Measurements from ENCODE around the gene IP6K3. TPM values are rescaled to one million over a fixed set of nuclear protein-coding genes. Genes with fewer than 3 reads are reported as not detected.
A peak's percentile ranks its signal among the peaks of the same experiment; 100 is the strongest.

Gene IP6K3
- total RNA-seq, 1 experiment from 2014 or later = not detected

DNA sequence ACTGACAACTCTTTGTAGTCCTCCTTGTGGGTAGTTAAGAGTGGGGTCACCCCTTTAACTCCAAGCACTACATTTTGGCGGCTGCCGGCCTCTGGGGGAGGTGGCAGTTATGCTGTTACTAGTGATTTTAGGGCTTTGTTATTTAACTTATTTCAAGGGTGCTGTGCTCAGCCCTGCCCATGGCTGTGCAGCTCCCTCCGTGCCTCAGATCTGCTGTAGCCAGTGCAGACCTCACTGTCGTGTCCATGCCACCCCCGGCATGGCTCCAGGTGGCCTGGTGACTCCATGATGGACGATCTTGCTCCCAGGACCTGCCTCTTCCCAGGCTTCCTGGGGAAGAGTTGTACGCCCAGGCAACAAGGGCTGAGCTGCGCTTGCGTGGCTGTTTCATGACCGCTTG, 50.6 kb downstream of the IP6K3 start:
- POLR2A ChIA-PET (ENCODE audit: low non-redundant PET) = no interaction called here
- Histone ChIP-seq H3K9me3 (ENCODE audit: low read depth, low read length, poor library complexity, severe bottlenecking) (no peaks in the 10 kb centered on the region), H3K27me3 (replicated peaks; ENCODE audit: insufficient read depth, low read depth, low read length, poor library complexity) (no peaks in the 10 kb centered on the region), H3K4me3 (ENCODE audit: low read depth, low read length, poor library complexity, severe bottlenecking) (no peak overlapping the region), H3K36me3 (ENCODE audit: insufficient read depth, low read length, poor library complexity, severe bottlenecking) (peaks cover 59% of the 10 kb centered on the region), H3K4me1 (ENCODE audit: insufficient read depth, low read length, poor library complexity, severe bottlenecking) (peaks cover 64% of the 10 kb centered on the region), H3K27ac (ENCODE audit: low read depth, low read length, poor library complexity, severe bottlenecking) (peak overlapping the region; percentile 89)
- CTCF ChIA-PET = no interaction called here
- DNase-seq (ENCODE audit: low spot score) = no peak
- BruUV-seq (replicated peaks) = TSS peak; percentile 56
- intact Hi-C loops (cut with micrococcal nuclease; ENCODE audit: unreplicated experiment) = loop anchor here (2.0 kb wide), 1 partner anchor 75 kb away; the partner anchor contains the start of gene ITPR3
- no peak for TF ChIP-seq EZH2 (IDR thresholded peaks at IDR 0.05; ENCODE audit: borderline replicate concordance, low read depth, low read length, poor library complexity, severe bottlenecking)
- TF ChIP-seq, protein P1, sequence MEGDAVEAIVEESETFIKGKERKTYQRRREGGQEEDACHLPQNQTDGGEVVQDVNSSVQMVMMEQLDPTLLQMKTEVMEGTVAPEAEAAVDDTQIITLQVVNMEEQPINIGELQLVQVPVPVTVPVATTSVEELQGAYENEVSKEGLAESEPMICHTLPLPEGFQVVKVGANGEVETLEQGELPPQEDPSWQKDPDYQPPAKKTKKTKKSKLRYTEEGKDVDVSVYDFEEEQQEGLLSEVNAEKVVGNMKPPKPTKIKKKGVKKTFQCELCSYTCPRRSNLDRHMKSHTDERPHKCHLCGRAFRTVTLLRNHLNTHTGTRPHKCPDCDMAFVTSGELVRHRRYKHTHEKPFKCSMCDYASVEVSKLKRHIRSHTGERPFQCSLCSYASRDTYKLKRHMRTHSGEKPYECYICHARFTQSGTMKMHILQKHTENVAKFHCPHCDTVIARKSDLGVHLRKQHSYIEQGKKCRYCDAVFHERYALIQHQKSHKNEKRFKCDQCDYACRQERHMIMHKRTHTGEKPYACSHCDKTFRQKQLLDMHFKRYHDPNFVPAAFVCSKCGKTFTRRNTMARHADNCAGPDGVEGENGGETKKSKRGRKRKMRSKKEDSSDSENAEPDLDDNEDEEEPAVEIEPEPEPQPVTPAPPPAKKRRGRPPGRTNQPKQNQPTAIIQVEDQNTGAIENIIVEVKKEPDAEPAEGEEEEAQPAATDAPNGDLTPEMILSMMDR (conservative IDR thresholded peaks at IDR 0.05; ENCODE audit: low read depth, low read length) = no peak

DNA sequence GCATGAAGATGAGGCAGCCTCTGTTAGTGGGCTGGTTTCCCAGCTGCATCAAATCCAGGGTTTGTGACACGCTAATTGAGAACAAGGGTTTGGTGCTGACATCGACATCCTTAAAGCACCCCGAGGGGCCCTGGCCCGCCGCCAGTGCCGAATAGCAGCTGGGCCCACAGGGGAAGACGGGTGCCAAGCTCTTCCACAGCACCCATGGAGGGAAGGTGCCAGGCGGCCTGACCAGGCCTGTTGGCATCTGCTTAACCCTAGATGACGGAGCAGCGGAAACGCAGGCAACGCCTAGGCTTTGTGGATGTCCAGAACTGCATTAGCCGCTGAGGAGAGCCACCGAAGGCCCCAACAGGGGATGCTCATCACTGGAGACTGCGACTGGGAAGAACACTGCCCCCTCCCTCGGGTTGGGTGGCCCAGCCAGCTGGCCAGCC, 51.2 kb downstream of the IP6K3 start:
- no peak for TF ChIP-seq EZH2 (IDR thresholded peaks at IDR 0.05; ENCODE audit: borderline replicate concordance, low read depth, low read length, poor library complexity, severe bottlenecking)
- TF ChIP-seq, protein P1 (conservative IDR thresholded peaks at IDR 0.05; ENCODE audit: low read depth, low read length) = no peak
- peaks cover 64% of the 10 kb centered on the region for H3K4me1 ChIP-seq (ENCODE audit: insufficient read depth, low read length, poor library complexity, severe bottlenecking)
- intact Hi-C loops (cut with micrococcal nuclease; ENCODE audit: unreplicated experiment) = no loop called here

DNA sequence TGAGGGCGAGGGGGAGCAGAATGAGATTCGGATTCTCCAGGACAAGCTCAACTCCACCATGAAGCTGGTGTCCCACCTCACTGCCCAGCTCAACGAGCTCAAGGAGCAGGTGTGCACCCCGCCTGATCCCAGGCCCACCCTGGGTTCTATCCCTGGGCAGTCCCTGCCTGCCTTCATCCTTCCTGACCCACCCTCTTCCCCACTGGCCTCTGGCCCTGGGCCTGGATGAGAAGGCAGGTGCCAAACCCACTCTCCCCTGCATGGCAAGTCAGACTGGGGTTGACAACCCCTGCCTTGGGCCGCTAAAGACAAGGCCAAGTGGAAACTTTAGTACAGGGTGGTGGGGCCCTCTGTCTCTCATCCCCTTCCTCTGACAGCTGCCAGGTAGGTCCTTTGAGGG, 51.7 kb downstream of the IP6K3 start:
- DNase-seq (ENCODE audit: low spot score) = no peak
- no peak overlapping the region for H3K4me3 ChIP-seq (ENCODE audit: low read depth, low read length, poor library complexity, severe bottlenecking)
- POLR2A ChIA-PET (ENCODE audit: low non-redundant PET) = no interaction called here
- CTCF ChIA-PET = no interaction called here
- no peaks in the 10 kb centered on the region for H3K9me3 ChIP-seq (ENCODE audit: low read depth, low read length, poor library complexity, severe bottlenecking)
- H3K27me3 ChIP-seq (replicated peaks; ENCODE audit: insufficient read depth, low read depth, low read length, poor library complexity) = no peaks in the 10 kb centered on the region
- H3K4me1 ChIP-seq (ENCODE audit: insufficient read depth, low read length, poor library complexity, severe bottlenecking) = peaks cover 62% of the 10 kb centered on the region
- TF ChIP-seq, protein P1 (conservative IDR thresholded peaks at IDR 0.05; ENCODE audit: low read depth, low read length) = no peak
- TF ChIP-seq EZH2 (IDR thresholded peaks at IDR 0.05; ENCODE audit: borderline replicate concordance, low read depth, low read length, poor library complexity, severe bottlenecking) = no peak
- peak overlapping the region; percentile 89 for H3K27ac ChIP-seq (ENCODE audit: low read depth, low read length, poor library complexity, severe bottlenecking)
- intact Hi-C loops (cut with micrococcal nuclease; ENCODE audit: unreplicated experiment) = no loop called here
- BruUV-seq (replicated peaks) = no TSS peak
- peaks cover 64% of the 10 kb centered on the region for H3K36me3 ChIP-seq (ENCODE audit: insufficient read depth, low read length, poor library complexity, severe bottlenecking)

More for the DNA sequence above, 51.2 kb downstream of the IP6K3 start:
- Histone ChIP-seq H3K27me3 (replicated peaks; ENCODE audit: insufficient read depth, low read depth, low read length, poor library complexity) (no peaks in the 10 kb centered on the region), H3K9me3 (ENCODE audit: low read depth, low read length, poor library complexity, severe bottlenecking) (no peaks in the 10 kb centered on the region), H3K27ac (ENCODE audit: low read depth, low read length, poor library complexity, severe bottlenecking) (peak overlapping the region; percentile 89), H3K36me3 (ENCODE audit: insufficient read depth, low read length, poor library complexity, severe bottlenecking) (peaks cover 64% of the 10 kb centered on the region), H3K4me3 (ENCODE audit: low read depth, low read length, poor library complexity, severe bottlenecking) (no peak overlapping the region)
- POLR2A ChIA-PET (ENCODE audit: low non-redundant PET) = no interaction called here
- CTCF ChIA-PET = no interaction called here
- BruUV-seq (replicated peaks) = no TSS peak
- DNase-seq (ENCODE audit: low spot score) = peak; percentile 85
